ENCODE measurements around the gene CCDC57.

DNA sequence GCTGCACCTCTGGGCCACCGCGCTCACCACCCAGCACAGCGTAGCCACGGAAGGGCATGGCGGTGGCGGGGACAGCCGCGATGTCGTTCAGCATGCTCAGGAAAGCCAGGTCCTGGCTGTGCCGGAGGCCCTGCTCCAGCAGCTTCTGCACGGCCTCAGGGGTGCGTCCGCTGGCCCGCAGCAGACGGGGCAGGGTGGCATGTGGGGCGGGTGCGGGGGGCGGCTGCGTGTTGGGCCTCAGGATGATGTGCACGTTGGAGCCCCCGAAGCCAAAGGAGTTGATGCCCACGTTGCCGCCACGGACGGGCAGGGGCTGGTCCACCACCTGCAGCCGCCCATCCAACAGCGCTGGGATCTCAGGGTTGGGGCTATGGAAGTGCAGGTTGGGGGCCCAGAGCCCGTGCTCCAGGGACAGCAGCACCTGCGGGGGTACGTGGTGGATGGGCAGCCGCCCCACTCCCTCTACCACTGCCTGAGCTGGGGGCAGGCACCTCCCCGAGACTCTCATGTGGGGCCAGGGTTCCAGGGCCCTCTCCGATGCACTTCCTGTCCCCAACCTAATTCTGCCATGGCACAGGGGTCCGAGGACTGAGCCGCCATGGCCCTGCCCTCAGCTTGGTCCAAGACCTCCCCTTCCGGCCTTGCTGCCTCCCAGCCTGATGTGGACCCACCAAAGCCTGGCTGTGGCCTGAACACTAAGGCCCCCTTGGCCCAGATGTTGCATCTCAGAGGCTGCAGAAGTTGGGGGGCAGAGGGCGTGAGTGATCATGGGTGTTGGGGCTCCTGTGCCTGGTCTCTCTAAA lies 121.2 kb downstream of the CCDC57 start:
- no peak for TF ChIP-seq GATA3 (IDR thresholded peaks at IDR 0.05; ENCODE audit: low read depth, low read length)
- TF ChIP-seq GATA2 (IDR thresholded peaks at IDR 0.05; ENCODE audit: low read depth, low read length), result no peak
